Tibial artery (tissue), 4 donors: ENCODE measurements around the gene WDR77.

ENCODE experiments used
- DNase-seq, 2 donors: peaks; one replicate each; pipeline ENCODE4 v3.0.0-alpha.2; 2019
- H3K27ac ChIP-seq, 2 donors: fragments of 200-600 bp; sonication (generic) in 1 of 2; 1 replicate in 1 of 2; 2 replicates in 1 of 2; pipeline ENCODE4 v1.5.1; 2018 to 2019; ENCODE audit warnings: mild to moderate bottlenecking in 1 of 2
- H3K27me3 ChIP-seq, 2 donors: fragments of 200-600 bp; sonication (generic) in 1 of 2; one replicate each; pipeline versions ENCODE4 v1.5.1 to v1.6.0; 2016 to 2019
- H3K36me3 ChIP-seq, 3 donors: fragments of 200-600 bp; sonication (generic) in 2 of 3; one replicate each; pipeline ENCODE4 v1.5.1; 2016 to 2019; ENCODE audit warnings: mild to moderate bottlenecking in 2 of 3
- H3K4me1 ChIP-seq, 4 donors: fragments of 200-600 bp; sonication (generic) in 2 of 4; 1 replicate in 3 of 4; 2 replicates in 1 of 4; pipeline ENCODE4 v1.5.1; 2016 to 2019
- H3K4me3 ChIP-seq, 2 donors: fragments of 200-600 bp; sonication (generic) in 1 of 2; 1 replicate in 1 of 2; 2 replicates in 1 of 2; pipeline ENCODE4 v1.5.1; 2018 to 2019; ENCODE audit warnings: mild to moderate bottlenecking in 2 of 2
- H3K9me3 ChIP-seq, 3 donors: fragments of 200-600 bp; sonication (generic) in 1 of 3; one replicate each; pipeline ENCODE4 v1.5.1; 2016 to 2019
- intact Hi-C: fragments of 100-400 bp; cut with DNase I; formaldehyde crosslinking; loops from one replicate; pipeline ENCODE4 v1.15.0; 2023; ENCODE audit warnings: low total_unique reads
- TF ChIP-seq, protein P1 (sequence below), 2 experiments: fragments of 200-600 bp in 1 of 2; fragments of 450-650 bp in 1 of 2; IDR thresholded peaks; one replicate each; pipeline ENCODE4 v1.5.1; 2017 to 2019; ENCODE audit warnings: antibody characterized with exemption in 2 of 2, mild to moderate bottlenecking in 1 of 2, moderate library complexity in 1 of 2

The WDR77 gene

DNA sequence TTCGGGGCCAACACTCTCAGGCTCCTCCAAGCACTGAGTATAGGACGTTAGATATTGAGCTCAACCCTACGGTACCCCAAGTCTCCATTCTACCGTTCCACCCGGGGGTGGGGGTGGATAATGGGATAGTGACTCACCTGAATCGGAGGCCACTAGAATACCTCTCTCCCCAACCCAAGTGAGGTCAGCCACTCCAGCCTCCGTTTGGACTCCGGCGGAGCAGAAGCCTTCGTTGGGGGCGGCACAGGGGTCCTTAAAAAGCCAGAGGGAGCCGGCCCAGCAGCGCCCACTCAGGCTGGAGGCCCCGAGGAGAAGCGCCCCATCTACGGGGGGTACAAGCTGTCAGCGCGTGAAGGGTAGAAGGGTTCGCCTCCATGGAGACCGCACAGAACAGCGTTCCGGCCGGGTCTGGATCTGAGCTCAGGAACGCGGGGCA is 556 bp downstream of the WDR77 start:
- peaks cover 4 to 32% (median 24%) of the 10 kb centered on the region in 3 donors for H3K36me3 ChIP-seq
- intact Hi-C loops: no loop called here
- H3K9me3 ChIP-seq: no peaks in the 10 kb centered on the region
- H3K4me1 ChIP-seq: peaks cover 0 to 49% (median 33%) of the 10 kb centered on the region in 4 donors
- H3K27me3 ChIP-seq: no peaks in the 10 kb centered on the region
- TF ChIP-seq, protein P1, sequence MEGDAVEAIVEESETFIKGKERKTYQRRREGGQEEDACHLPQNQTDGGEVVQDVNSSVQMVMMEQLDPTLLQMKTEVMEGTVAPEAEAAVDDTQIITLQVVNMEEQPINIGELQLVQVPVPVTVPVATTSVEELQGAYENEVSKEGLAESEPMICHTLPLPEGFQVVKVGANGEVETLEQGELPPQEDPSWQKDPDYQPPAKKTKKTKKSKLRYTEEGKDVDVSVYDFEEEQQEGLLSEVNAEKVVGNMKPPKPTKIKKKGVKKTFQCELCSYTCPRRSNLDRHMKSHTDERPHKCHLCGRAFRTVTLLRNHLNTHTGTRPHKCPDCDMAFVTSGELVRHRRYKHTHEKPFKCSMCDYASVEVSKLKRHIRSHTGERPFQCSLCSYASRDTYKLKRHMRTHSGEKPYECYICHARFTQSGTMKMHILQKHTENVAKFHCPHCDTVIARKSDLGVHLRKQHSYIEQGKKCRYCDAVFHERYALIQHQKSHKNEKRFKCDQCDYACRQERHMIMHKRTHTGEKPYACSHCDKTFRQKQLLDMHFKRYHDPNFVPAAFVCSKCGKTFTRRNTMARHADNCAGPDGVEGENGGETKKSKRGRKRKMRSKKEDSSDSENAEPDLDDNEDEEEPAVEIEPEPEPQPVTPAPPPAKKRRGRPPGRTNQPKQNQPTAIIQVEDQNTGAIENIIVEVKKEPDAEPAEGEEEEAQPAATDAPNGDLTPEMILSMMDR (IDR thresholded peaks at IDR 0.05): no peak
- peak overlapping the region; percentile 82 to 89 for H3K27ac ChIP-seq
- H3K4me3 ChIP-seq: peak overlapping the region; percentile 79 to 93
- no peak for DNase-seq

DNA sequence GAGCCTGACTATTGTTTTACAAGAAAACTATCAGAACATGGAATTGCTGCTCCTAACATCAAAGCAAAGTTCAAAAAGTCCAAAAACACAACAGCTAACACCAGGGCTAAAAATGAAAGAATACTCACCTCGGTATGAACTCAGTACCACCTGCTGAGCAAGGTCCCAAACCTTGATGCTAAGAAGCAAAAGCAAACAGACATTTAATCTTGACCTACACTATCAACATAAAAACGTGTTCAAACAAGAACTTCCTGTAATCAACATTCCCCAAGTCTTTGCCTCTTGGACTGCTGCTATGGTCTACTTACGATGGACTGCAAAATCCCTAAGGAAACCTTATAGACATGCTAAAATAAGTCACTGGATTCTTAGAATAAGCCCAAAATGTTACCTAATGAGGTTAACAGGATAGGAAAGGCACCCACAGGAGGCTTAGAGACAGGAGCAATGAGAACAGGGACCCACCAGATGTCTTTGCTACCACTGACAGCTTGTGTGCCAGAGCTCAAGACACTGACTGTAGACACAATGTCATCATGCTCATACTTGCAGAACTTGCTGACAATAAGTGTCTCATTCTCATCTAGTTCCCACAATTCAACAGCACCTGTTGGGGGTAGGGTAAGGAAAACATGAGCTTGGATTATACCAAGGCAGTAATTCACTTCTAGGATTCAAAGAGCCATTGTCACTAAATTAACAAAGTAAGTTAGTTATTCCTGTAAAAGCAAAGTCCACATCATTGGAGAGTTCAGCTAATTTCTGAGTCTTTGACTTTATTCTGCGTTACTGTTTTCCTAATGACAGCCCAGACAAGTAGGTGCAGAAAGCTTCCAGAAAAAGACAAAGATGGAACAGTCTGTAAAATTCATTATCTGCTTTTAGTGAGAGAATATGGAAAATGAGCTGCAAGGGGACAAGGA is 1.8 kb downstream of the WDR77 start:
- H3K27ac ChIP-seq: no peak overlapping the region
- intact Hi-C loops: no loop called here

DNA sequence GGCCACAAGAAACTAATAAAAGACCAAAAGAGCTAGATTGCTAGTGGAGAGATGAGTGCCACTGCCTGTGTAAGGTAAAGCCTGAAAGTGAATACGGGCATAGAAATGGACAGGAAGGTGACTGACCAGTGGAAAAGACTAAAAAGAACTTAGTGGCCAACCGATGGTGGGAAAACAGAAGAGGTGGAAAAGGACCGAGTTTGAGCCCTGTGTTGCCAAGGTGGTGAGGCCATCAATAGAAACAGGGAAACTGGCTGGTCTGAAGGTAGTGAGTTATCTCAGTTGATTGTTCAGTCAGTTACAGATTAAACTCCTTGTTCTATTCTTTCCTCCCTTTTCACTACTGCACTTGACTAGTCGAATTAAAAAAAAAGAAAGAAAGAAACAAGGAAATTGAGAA is 2.5 kb downstream of the WDR77 start:
- H3K4me1 ChIP-seq: peaks cover 0 to 34% (median 25%) of the 10 kb centered on the region in 4 donors
- intact Hi-C loops: no loop called here
- peaks cover 21 to 51% (median 43%) of the 10 kb centered on the region in 3 donors for H3K36me3 ChIP-seq
- TF ChIP-seq, protein P1 (IDR thresholded peaks at IDR 0.05): no peak
- no peaks in the 10 kb centered on the region for H3K9me3 ChIP-seq
- no peak overlapping the region for H3K27ac ChIP-seq
- H3K4me3 ChIP-seq: no peak overlapping the region
- DNase-seq: no peak
- H3K27me3 ChIP-seq: no peaks in the 10 kb centered on the region

More for the DNA sequence above, 1.8 kb downstream of the WDR77 start:
- TF ChIP-seq, protein P1 (IDR thresholded peaks at IDR 0.05): no peak
- Histone ChIP-seq H3K4me1 (peaks cover 0 to 41% (median 28%) of the 10 kb centered on the region in 4 donors), H3K9me3 (no peaks in the 10 kb centered on the region), H3K36me3 (peaks cover 14 to 44% (median 37%) of the 10 kb centered on the region in 3 donors), H3K27me3 (no peaks in the 10 kb centered on the region), H3K4me3 (no peak overlapping the region)
- DNase-seq: no peak

DNA sequence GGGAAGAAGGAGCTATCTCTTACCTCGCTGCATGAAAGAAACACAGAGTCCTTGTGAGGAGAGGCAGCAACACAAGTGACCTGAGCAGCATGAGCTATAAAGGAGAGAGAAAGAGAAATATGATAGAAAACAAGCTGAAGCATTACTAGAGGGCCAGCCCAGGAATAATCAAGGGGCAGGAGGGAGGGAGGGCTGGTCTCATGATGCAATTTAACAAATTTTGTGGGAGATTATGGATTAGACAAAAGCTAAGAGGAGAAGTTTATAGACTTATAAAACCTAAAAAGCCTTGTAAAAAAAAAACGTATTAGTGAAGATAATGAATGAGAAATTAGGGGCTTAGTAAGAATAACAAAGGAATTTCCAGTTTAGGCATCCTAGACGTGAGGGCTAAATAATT is 5.0 kb downstream of the WDR77 start:
- no peaks in the 10 kb centered on the region for H3K9me3 ChIP-seq
- no peak overlapping the region for H3K4me3 ChIP-seq
- TF ChIP-seq, protein P1 (IDR thresholded peaks at IDR 0.05): no peak
- no peaks in the 10 kb centered on the region for H3K27me3 ChIP-seq
- intact Hi-C loops: no loop called here
- H3K4me1 ChIP-seq: peaks cover 0 to 15% (median 11%) of the 10 kb centered on the region in 4 donors
- peaks cover 44 to 76% (median 62%) of the 10 kb centered on the region in 3 donors for H3K36me3 ChIP-seq
- no peak for DNase-seq
- no peak overlapping the region for H3K27ac ChIP-seq

DNA sequence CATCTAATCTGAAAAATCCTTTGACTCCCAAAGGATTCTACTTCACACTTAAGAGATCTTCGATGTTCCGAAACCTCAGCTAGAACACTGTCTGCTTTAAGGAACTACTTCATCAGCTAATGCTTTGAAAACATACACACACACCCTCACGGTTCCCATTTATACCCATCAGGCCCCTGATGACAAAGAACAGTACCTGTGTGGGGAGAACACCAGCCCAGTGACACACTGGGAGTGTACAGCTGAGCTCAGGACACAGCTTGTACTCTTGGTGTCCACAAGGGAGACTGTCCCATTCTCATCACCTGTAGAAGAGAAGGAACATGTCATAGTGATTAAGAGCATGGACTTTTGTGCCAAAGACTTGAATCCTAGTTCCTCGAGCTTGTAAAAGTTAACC is 6.6 kb downstream of the WDR77 start:
- Histone ChIP-seq H3K4me1 (peaks cover 0 to 5% (median 2%) of the 10 kb centered on the region in 4 donors), H3K27me3 (no peaks in the 10 kb centered on the region), H3K27ac (no peak overlapping the region), H3K4me3 (no peak overlapping the region), H3K9me3 (no peaks in the 10 kb centered on the region), H3K36me3 (peaks cover 44 to 92% (median 62%) of the 10 kb centered on the region in 3 donors)
- intact Hi-C loops: no loop called here
- no peak for DNase-seq
- TF ChIP-seq, protein P1 (IDR thresholded peaks at IDR 0.05): no peak
